Gastroesophageal sphincter (tissue), 3 donors: ENCODE results near the gene KLHL33.

Experiments
- POLR2AphosphoS5 ChIP-seq: sonication (generic); formaldehyde crosslinking; IDR thresholded peaks from one replicate; pipeline ENCODE4 v1.6.1; 2017; ENCODE audit warnings: antibody characterized with exemption
- TF ChIP-seq, protein P1 (sequence below), 4 experiments: fragments of 200-600 bp in 2 of 4; fragments of 450-650 bp in 2 of 4; sonication (generic) in 1 of 4; IDR thresholded peaks; one replicate each; pipeline ENCODE4 v1.5.1; 2017 to 2019; ENCODE audit warnings: antibody characterized with exemption in 4 of 4, mild to moderate bottlenecking in 2 of 4, moderate library complexity in 2 of 4

DNA sequence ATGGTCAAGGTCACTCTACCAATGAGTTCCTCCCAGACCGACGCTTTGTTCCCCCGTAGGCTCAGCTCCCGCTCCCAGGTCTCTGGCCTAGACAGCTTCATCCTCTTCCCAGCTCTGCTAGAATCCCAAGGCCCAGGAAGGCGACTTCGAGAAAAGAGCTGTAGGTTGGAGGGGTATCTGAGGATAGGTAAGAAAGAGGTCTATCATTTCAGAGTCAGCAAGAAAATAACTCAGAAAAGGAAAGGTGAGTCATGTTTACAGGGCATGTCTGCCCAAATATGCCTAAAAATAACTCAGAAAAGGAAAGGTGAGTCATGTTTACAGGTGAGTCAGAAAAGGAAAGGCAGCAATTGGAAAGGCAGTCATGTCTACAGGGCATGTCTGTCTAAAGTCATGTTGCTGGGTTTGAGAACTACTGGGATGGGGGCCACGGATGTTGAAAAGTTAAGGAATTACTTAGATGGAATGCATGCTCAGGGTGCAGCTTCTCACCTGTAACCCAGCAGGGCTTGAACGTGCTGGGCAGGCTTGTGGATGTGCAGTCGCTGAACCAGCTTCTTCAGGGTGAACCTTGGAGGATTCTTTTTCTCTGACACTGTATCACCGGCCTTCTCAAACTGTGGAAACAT is 34.9 kb downstream of the KLHL33 start:
- TF ChIP-seq, protein P1, sequence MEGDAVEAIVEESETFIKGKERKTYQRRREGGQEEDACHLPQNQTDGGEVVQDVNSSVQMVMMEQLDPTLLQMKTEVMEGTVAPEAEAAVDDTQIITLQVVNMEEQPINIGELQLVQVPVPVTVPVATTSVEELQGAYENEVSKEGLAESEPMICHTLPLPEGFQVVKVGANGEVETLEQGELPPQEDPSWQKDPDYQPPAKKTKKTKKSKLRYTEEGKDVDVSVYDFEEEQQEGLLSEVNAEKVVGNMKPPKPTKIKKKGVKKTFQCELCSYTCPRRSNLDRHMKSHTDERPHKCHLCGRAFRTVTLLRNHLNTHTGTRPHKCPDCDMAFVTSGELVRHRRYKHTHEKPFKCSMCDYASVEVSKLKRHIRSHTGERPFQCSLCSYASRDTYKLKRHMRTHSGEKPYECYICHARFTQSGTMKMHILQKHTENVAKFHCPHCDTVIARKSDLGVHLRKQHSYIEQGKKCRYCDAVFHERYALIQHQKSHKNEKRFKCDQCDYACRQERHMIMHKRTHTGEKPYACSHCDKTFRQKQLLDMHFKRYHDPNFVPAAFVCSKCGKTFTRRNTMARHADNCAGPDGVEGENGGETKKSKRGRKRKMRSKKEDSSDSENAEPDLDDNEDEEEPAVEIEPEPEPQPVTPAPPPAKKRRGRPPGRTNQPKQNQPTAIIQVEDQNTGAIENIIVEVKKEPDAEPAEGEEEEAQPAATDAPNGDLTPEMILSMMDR (IDR thresholded peaks at IDR 0.05) = no peak
- TF ChIP-seq POLR2AphosphoS5 = no peak
